ENCODE results near the gene RBM19.

The RBM19 gene

DNA sequence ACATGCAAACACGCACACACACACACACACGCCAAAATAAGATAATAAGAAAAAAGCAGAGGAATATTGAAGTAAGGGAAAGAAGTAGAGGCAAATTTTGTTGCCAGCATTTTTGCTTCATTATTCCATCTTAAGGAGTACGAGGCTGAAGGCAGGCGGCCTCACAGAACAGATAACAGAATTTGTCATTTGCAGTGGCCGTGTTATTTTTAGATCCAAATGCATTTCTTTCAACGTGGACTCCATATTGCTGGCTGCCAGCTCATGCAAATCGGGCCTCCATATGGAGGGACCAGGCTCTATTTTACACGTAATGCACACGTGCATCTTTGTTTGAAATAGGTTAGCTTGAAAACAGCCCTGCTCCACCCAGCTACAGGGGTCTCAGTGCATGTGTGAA is 172.9 kb downstream of the RBM19 start:
- DNase-seq (ENCODE audit: low read depth in 1 of 2, low spot score in 1 of 2), result no peak
- Histone ChIP-seq H3K27me3 (ENCODE audit: insufficient read depth, poor library complexity, severe bottlenecking) (no peaks in the 10 kb centered on the region), H3K4me3 (replicated peaks; ENCODE audit: insufficient read depth, low read length) (no peak overlapping the region), H3K27ac (replicated peaks) (no peak overlapping the region)
- TF ChIP-seq POLR2AphosphoS5 (IDR thresholded peaks at IDR 0.05; ENCODE audit: low read depth) (no peak), GABPA (IDR thresholded peaks at IDR 0.05; ENCODE audit: low read depth) (no peak), SPI1 (IDR thresholded peaks at IDR 0.05; ENCODE audit: borderline replicate concordance, low read depth) (no peak), CTCF (IDR thresholded peaks at IDR 0.05; ENCODE audit: insufficient read depth, low read length) (no peak), REST (IDR thresholded peaks at IDR 0.05; ENCODE audit: insufficient replicate concordance, low read depth) (no peak)

GRCh38 chr12:113792450-113792849 is 173.7 kb downstream of the RBM19 start:
- Histone ChIP-seq H3K4me3 (replicated peaks; ENCODE audit: insufficient read depth, low read length) (no peak overlapping the region), H3K27me3 (ENCODE audit: insufficient read depth, poor library complexity, severe bottlenecking) (no peaks in the 10 kb centered on the region), H3K27ac (replicated peaks) (no peak overlapping the region)
- no peak for DNase-seq (ENCODE audit: low read depth in 1 of 2, low spot score in 1 of 2)
- TF ChIP-seq SPI1 (IDR thresholded peaks at IDR 0.05; ENCODE audit: borderline replicate concordance, low read depth) (no peak), REST (IDR thresholded peaks at IDR 0.05; ENCODE audit: insufficient replicate concordance, low read depth) (no peak), GABPA (IDR thresholded peaks at IDR 0.05; ENCODE audit: low read depth) (no peak), POLR2AphosphoS5 (IDR thresholded peaks at IDR 0.05; ENCODE audit: low read depth) (no peak), CTCF (IDR thresholded peaks at IDR 0.05; ENCODE audit: insufficient read depth, low read length) (no peak)

DNA sequence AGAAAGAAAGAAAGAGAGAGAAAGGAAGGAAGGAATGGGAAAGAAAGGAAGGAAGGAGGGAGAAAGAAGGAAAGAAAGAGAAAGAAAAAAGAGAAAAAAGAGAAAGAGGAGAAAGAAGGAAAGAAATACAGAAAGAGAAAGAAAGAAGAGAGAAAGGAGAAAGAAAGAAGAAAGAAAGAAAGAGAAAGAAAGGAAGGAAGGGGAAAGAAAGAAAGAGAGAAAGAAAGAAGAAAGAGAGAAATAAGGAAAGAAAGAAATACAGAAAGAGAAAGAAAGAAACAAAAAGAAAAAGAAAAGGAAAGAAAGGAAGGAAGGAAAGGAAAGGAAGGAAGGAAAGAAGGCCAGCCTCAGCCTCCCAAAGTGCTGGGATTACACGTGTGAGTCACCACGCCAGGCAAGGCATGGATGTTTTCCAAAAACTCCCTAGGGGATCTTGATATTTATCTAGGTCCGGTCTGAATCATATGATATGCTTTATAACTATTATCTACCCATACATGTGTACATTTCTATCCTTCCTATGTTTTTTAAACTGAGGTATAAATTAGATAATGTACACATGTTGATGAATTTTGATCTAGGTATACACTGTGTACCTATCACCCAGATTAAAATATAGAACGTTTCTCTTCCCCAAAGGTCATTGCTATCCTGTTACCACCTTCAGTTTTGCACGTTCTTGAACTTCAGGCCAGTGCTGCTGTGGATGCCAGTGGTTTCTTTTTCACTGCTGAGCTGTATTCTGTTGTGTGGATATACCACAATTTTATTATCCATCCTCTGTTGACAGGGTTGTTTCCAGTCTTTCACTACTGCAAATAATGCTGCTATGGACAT is 177.9 kb downstream of the RBM19 start:
- no peak for DNase-seq (ENCODE audit: low read depth in 1 of 2, low spot score in 1 of 2)
- Histone ChIP-seq H3K4me3 (replicated peaks; ENCODE audit: insufficient read depth, low read length) (no peak overlapping the region), H3K27ac (replicated peaks) (no peak overlapping the region), H3K27me3 (ENCODE audit: insufficient read depth, poor library complexity, severe bottlenecking) (no peaks in the 10 kb centered on the region)
- TF ChIP-seq CTCF (IDR thresholded peaks at IDR 0.05; ENCODE audit: insufficient read depth, low read length) (no peak), POLR2AphosphoS5 (IDR thresholded peaks at IDR 0.05; ENCODE audit: low read depth) (no peak), GABPA (IDR thresholded peaks at IDR 0.05; ENCODE audit: low read depth) (no peak), REST (IDR thresholded peaks at IDR 0.05; ENCODE audit: insufficient replicate concordance, low read depth) (no peak)

All from HL-60 (cell line).